HepG2 (cell line): ENCODE data around the gene GNG5.

Source experiments
- GLI4 ChIP-seq: sonication (generic); formaldehyde crosslinking; IDR thresholded peaks from 2 replicates; pipeline ENCODE4 v1.5.1; 2020; ENCODE audit warnings: missing genetic modification reagents, mild to moderate bottlenecking, moderate library complexity, borderline replicate concordance
- MAF1 ChIP-seq: sonication (generic); formaldehyde crosslinking; IDR thresholded peaks from 2 replicates; pipeline ENCODE4 v1.5.0; 2020; ENCODE audit warnings: missing genetic modification reagents, borderline replicate concordance
- RAD21 ChIP-seq: fragments of 450-650 bp; formaldehyde crosslinking; IDR thresholded peaks from 2 replicates; pipeline ENCODE4 v1.5.0; 2020; ENCODE audit warnings: mild to moderate bottlenecking

GRCh38 chr1:84506002-84506728 is at the start of gene GNG5, which contains the start of gene SPATA1:
- TF ChIP-seq MAF1 (CRISPR knock-in tag) (0 out of 2 replicates have a peak, but pooled peaks have one; percentile 30), RAD21 (CRISPR knock-in tag) (peak; percentile 33; the same call in 1 of the 2 replicates), GLI4 (CRISPR knock-in tag) (no peak)
